HG03565 (cell line): Measurements from ENCODE around the gene BTF3.
"Not testable (repeated sequence)": the region's sequence is repeated elsewhere in the genome, so short reads cannot be mapped to it uniquely, and the experiment has no call there.

Experiments used
- ATAC-seq: cut with Tn5 transposase; IDR thresholded peaks from one replicate; pipeline ENCODE4 v1.9.1; 2021; ENCODE audit warnings: mild to moderate bottlenecking, moderate library complexity; ENCODE audit not compliant: unreplicated experiment

Gene BTF3

DNA sequence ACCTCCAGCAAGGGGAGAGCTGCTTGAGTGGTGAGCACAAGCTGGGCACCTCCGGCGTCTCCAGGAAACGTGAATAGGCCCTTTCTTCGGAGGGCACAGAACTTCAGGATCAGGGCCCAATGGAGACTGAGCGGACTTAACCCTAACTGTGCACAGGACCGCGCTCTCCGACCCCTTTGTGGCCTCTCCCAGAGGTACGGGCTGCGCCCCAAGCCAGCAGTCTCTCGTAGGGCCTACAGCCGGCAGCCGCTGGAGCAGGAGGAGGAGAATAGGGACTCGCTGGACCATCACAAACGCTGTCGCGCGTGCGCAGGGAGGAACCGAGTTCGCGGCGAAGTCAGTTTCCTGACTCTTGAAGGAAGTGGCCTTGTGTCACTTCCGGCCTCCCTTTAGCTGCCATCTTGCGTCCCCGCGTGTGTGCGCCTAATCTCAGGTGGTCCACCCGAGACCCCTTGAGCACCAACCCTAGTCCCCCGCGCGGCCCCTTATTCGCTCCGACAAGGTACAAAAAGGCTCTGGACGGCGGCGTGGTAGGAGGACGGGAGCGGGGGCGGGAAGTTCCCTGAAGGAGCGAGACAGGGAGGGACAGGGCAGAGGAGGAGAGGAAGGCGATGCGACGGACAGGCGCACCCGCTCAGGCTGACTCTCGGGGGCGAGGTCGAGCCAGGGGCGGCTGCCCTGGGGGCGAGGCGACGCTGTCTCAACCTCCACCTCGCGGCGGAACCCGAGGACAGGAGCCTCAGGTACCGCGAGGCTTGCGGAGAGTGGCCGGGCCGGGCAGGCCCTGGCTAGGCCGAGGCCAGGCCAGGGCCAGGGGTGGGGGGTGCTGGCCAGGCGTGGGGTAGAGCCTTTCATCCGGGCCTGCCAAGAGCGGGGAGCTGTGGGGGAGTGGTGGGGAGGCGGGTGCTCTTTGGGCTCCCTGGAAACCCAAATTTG lies at the start of gene BTF3:
BTF3 (plus strand) TSS at position 386 of the 936 bp plus-strand sequence; CDS start at position 612, 226 bp downstream.
- peak; percentile 92 for ATAC-seq

DNA sequence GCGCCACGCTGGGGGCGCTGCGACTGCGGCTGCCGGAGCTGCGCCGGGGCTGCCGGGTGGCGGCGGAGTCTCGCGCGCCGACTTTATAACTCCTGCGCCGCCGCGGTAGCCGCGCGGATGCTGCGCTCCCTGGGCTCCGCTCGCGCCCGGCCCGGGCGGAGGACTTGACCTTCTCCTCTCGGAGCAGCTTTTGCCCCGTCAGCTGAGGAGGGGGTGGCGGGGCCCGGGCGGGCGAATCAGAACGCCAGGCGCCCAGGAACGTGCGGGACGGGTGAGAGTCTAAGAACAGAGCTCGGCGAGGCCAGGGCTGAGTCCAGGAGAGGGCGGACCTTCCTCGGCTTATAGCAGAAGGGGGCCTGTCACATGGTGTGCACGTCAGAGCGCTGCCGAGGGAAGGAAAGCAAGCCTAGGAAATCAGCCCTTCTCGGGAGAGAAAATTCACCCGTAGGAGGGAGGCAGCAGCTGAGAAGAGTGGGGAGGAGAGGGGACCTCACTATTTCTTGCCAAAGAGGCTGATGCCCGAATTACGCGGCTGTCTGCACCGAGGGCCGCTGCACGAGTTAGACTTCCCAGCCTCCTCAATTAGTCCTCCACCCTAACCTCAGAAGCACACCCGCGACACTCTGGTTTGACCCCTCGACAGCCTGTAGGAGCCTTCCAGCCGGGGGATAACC lies 49.6 kb upstream of the BTF3 start, which contains the start of gene FOXD1:
FOXD1 (minus strand) TSS at position 315 of the 674 bp plus-strand sequence. CDS start 415 bp downstream, outside the sequence.
- peak; percentile 42 for ATAC-seq

DNA sequence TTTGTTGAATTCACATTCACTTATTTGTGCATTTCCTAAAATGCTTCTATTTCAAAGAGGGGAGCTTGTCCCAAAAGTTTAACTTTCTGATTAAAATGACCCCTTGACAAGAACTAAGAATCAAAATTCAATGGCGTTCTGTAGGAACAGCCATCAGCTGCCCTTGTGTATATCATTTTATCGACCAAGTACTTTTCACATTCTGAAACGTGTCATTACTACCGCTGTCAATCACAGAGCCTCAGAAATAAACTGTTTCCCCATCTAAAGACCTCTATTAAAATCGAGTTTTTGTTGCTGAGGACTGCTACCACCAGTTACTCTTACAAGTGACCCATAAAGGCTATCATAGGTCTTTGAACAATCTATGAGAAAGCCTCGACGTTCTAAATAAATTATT lies 48.1 kb upstream of the BTF3 start:
- no peak for ATAC-seq

GRCh38 chr5:73450672-73451223 lies 47.5 kb upstream of the BTF3 start:
- no peak for ATAC-seq

GRCh38 chr5:73451224-73452130 lies 46.8 kb upstream of the BTF3 start:
- no peak for ATAC-seq

DNA sequence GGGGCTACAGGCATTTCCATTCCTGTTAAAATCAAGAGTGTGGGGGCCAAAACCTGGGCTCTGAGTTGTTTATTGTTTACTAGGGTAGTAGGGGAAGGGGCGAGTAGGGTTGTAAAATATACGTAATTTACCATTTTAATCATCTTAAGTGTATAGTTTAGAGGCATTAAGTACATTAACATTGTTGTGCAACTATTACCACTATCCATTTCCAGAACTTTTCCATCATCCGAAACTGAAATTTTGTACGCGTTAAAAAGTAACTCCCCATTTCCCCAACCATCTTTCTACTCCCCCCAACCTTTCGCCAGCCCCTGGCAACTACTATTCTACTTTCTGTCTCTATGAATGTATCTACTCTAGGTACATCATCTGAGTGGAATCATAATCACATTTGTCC lies 46.0 kb upstream of the BTF3 start:
- no peak for ATAC-seq

DNA sequence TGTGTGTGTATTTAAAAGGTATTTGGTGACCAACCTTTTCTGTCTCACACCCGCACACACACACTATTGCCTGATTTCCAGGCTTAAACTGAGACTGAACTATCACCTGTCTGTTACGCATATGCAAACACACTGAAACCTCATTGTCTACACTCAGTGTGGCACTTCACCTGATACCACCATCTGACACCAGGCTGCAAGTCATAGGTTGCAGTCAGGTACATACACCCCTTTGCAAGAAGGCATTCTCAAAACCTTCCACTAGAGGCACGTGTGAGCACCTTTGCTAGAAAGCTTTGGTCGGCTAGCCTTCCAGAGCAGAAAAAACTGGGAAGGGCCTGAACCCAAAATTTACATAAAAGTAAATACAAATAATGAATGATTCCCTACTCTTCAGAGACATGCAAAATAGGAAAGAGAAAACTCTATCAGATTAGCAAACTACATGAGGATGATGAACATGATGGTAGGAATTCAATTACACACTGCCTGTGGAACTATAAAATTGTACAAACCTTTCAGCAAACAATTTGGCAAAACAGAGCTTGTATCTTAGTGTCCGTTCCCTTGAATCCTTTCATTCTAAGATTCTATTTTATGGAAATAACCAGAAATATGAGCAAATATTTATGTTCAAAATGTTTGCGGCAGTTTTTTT lies 43.7 kb upstream of the BTF3 start:
- ATAC-seq = peak; percentile 73

DNA sequence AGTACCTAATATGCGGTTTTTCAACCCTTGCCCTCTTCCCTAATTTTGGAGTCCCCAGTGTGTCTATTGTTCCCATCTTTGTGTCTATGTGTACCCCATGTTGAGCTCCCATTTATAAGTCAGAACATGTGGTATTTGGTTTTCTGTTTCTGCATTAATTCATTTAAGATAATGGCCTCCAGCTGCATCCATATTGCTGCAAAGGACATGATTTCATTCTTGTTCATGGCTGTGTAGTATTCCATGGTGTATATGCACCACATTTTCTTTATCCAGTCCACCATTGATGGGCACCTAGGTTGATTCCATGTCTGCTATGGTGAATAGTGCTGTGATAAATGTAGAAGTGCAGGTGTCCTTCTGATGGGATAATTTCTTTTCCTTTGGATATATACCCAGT lies 41.8 kb upstream of the BTF3 start:
- not testable (repeated sequence) for ATAC-seq

DNA sequence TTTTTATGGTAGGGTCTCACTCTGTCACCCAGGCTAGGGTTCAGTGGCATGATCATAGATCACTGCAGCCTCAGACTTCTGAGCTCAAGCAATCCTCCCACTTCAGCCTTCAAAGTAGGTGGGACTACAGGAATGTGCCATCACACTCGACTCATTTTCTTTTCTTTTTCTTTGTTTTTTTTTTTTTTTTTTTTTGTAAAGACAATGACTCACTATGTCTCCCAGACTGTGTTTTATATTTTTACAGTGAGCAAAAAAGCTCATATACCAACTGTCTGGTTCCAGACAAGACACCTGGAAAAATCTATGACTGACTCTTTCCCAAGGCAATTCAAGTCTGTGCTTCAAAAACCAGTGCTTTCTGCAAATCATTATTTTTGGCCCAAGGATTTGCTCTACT lies 38.9 kb upstream of the BTF3 start:
- ATAC-seq = no peak

- ATAC-seq = no peak
Observed at GRCh38 chr5:73460133-73460532, 38.1 kb upstream of the BTF3 start.

GRCh38 chr5:73464016-73464745 lies 34.1 kb upstream of the BTF3 start:
- no peak for ATAC-seq

DNA sequence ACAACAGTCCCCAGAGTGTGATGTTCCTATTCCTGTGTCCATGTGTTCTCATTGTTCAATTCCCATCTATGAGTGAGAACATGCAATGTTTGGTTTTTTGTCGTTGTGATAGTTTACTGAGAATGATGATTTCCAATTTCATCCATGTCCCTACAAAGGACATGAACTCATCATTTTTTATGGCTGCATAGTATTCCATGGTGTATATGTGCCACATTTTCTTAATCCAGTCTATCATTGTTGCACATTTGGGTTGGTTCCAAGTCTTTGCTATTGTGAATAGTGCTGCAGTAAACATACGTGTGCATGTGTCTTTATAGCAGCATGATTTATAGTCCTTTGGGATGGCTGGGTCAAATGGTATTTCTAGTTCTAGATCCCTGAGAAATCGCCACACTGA lies 29.6 kb upstream of the BTF3 start:
- not testable (repeated sequence) for ATAC-seq

DNA sequence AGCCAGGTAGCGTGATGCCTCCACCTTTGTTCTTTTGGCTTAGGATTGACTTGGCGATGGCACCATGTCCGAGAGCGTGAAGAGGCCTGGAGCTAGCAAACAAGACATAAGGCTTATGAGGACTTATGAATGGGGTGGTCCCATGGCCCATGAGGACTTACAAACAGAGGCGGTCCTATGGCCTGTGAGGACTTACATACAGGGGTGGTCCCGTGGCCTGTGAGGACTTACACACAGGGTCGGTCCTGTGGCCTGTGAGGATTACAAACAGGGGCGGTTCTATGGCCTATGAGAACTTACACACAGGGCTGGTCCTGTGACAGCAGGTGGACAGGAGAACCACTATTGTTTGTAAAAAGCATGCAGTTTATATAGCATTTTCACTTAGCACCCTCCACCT lies 28.4 kb upstream of the BTF3 start:
- no peak for ATAC-seq

DNA sequence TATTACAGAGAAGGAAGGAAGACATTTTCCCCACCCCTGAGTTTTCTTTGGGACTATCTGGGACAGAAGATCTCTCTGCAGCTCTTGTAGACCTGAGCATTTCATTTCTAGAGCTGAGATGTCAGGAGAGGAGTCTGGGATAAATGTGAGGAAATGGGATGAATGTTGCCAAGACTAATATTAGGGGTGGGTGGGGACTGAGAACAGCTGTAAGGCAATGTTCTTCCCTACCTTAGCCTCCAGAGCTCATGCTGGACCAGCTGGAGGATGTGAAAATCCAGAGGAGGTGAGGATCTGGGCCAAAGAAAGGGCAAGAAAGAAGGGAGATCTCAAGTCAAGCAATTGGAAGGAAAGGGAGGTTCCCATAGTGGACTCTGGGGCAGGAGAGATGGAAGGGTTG lies 26.6 kb upstream of the BTF3 start:
- no peak for ATAC-seq

GRCh38 chr5:73472116-73472515 lies 26.1 kb upstream of the BTF3 start:
- no peak for ATAC-seq

DNA sequence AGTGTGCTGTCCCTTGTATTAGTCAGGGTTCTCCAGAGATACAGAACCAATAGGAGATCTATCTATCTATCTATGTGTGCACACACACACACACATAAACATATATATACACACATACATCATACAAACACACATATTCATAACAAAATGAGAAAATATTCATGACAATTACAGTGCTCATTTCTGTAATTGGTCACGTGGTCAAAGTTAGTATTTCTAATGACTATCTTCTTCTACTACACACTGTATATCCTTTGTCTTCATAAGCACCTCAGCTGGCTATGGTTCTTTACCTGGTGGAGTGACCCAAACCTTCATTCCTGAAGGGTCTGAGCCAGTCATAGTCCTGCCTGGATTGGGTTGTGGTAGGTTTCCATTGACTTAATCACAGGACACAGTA lies 17.7 kb upstream of the BTF3 start:
- no peak for ATAC-seq

GRCh38 chr5:73482383-73483136 lies 15.7 kb upstream of the BTF3 start:
- no peak for ATAC-seq

DNA sequence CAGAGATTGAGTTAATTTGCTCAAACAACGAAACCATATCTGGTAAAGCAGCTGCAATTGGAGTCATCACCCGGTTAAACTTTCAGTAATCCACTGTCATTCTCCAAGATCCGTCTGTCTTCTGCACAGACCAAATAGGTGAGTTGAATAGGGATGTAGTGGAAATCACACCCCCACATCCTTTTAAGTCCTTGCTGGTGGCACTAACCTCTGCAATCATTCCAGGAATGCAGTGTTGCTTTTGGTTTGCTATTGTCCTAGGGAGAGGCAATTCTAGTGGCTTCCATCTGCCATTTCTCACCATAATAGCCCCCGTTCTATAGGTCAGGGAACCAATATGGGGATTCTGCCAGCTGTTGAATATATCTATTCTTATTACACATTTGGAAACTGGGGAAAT lies 14.6 kb upstream of the BTF3 start:
- no peak for ATAC-seq

DNA sequence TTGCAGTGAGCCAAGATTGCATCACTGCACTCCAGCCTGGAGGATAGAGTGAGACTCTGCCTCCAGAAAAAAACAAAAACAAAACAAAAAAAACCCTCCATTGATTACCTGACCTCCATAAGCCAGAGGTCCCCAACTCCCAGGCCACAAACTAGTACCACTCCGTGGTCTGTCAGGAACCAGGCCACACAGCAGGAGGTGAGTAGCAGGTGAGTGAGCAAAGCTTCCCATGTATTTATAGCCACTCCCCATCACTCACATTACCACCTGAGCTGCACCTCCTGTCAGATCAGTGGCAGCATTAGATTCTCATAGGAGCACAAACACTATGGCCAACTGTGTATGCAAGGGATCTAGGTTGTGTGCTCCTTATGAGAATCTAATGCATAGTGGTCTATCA lies 13.7 kb upstream of the BTF3 start:
- no peak for ATAC-seq
